GM12865 (cell line): ENCODE results near the gene EMP1.
A peak's percentile ranks its signal among the peaks of the same experiment; 100 is the strongest.

Experiments
- DNase-seq: peaks from one replicate; pipeline ENCODE4 v3.0.0; 2010; ENCODE audit warnings: low read depth
- H3K4me3 ChIP-seq: 2 replicates; pipeline ENCODE4 v1.5.1; 2011; ENCODE audit warnings: mild to moderate bottlenecking, low read depth, low read length, control low read depth
- TF ChIP-seq, protein P1 (sequence below): IDR thresholded peaks from 2 replicates; pipeline ENCODE4 v1.5.1; 2011; ENCODE audit warnings: low read length, control low read depth, low read depth, inconsistent platforms; ENCODE audit not compliant: insufficient read depth; ENCODE audit errors: missing control alignments

EMP1 gene

GRCh38 chr12:13228579-13228978 lies 32.1 kb downstream of the EMP1 start:
- no peak overlapping the region for H3K4me3 ChIP-seq
- no peak for DNase-seq
- TF ChIP-seq, protein P1, sequence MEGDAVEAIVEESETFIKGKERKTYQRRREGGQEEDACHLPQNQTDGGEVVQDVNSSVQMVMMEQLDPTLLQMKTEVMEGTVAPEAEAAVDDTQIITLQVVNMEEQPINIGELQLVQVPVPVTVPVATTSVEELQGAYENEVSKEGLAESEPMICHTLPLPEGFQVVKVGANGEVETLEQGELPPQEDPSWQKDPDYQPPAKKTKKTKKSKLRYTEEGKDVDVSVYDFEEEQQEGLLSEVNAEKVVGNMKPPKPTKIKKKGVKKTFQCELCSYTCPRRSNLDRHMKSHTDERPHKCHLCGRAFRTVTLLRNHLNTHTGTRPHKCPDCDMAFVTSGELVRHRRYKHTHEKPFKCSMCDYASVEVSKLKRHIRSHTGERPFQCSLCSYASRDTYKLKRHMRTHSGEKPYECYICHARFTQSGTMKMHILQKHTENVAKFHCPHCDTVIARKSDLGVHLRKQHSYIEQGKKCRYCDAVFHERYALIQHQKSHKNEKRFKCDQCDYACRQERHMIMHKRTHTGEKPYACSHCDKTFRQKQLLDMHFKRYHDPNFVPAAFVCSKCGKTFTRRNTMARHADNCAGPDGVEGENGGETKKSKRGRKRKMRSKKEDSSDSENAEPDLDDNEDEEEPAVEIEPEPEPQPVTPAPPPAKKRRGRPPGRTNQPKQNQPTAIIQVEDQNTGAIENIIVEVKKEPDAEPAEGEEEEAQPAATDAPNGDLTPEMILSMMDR = no peak

DNA sequence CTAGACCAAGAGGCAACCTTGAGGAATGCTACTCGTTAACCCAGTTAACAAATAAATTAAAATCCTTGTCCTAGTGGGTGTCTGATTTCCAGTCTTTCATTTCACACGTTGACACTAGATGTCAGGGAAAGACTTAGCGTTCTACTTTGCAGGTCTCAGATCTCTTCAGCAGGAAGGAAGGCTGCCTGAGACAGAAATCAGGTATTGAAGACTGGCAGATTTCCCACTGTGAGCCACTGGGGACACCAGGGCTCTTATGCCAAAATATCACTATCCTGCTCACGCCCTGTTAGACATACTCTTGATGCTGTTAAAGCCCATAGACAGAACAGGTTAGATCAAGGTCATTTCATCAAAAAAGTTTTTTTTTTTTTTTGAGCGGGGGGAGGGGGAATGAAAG lies 33.0 kb downstream of the EMP1 start:
- H3K4me3 ChIP-seq = no peak overlapping the region
- TF ChIP-seq, protein P1 = no peak
- no peak for DNase-seq

DNA sequence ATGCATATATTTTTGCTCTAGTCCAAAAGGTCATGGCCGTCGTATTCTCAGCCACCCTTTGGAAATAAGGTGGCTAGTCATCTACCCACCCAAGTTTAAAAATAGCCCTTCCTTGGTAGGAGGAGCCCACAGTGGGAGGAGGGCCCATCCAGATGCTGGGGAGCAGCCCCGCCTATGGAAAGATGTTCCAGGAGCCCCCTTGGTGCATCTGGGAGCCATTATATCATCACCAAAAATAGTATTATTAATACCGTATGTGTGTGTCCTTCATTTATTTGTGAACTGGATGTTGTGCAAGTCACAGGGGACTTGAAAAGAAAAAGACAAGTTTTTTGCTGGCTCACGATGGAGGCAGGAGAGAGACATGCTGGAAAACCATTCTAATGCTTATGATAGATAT lies 34.0 kb downstream of the EMP1 start:
- H3K4me3 ChIP-seq = no peak overlapping the region
- TF ChIP-seq, protein P1 = no peak
- no peak for DNase-seq

DNA sequence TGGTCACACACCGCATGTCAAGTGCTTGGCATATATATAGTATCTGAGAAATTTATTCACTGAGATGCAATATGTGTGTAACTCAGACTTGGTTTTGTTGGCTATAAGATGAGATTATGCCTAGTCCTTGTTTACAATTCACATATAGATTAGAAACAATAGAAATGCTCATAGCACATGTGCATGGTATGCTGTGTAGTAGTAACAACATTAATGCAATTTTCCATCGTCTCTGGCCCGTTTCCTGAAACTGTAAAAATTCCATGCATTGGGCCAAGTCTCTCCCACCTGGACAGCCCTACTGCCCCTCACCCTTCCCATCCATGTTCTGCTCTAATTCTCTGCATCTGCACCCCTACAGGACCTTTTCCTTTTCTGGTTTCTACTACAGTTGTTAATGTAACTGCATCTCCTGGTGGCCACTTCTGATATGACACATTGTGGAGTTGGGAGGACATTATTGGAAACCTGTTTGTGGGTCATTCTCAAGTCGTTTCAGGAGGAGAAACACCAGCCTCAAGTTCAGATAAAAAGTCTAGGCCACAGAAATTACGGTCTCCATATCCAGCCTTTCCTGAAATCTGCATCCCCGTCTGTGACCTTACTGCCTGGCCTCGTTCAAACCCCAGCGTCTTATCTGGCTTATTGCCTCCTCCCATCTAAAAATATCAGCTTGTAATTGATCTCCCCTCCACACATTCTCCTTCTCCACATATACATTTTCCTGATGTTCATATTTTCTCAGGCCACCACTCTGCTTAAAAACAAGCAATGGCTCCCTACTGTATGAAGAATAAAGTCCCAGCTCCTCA lies 37.5 kb downstream of the EMP1 start:
- peak; percentile 37 for DNase-seq
- TF ChIP-seq, protein P1 = peak; percentile 69
- H3K4me3 ChIP-seq = no peak overlapping the region

DNA sequence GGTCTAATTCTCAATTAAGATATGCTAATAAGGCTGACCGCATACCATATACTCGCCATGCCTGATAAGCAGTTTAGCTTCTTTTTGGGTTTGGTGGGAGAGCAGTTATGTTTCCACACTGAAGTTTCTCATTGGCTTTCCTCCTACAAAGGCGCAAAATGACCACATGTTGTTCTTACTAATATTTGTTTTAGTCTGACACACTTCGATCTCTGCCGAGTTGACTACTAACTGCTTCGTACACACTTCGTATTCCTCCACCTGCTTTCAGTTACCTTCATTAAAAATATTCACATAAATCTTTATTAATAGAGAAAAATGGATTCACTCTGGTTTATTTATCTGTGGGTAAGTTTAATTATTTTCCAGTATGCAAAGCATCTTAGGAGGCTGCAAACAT lies 41.7 kb downstream of the EMP1 start:
- H3K4me3 ChIP-seq = no peak overlapping the region
- DNase-seq = no peak
- TF ChIP-seq, protein P1 = no peak

GRCh38 chr12:13241833-13242488 lies 45.4 kb downstream of the EMP1 start:
- no peak overlapping the region for H3K4me3 ChIP-seq
- TF ChIP-seq, protein P1 = no peak
- DNase-seq = no peak

- TF ChIP-seq, protein P1 = no peak
Observed at GRCh38 chr12:13242936-13243335, 46.4 kb downstream of the EMP1 start.

More at GRCh38 chr12:13242936-13243335, 46.4 kb downstream of the EMP1 start:
- no peak for DNase-seq
- no peak overlapping the region for H3K4me3 ChIP-seq
